ENCODE data around the gene JPH3. TPM values are rescaled to one million over a fixed set of nuclear protein-coding genes. Genes with fewer than 3 reads are reported as not detected.

The JPH3 gene
- total RNA-seq, 1 donor from 2014 or later = 0.29 TPM

DNA sequence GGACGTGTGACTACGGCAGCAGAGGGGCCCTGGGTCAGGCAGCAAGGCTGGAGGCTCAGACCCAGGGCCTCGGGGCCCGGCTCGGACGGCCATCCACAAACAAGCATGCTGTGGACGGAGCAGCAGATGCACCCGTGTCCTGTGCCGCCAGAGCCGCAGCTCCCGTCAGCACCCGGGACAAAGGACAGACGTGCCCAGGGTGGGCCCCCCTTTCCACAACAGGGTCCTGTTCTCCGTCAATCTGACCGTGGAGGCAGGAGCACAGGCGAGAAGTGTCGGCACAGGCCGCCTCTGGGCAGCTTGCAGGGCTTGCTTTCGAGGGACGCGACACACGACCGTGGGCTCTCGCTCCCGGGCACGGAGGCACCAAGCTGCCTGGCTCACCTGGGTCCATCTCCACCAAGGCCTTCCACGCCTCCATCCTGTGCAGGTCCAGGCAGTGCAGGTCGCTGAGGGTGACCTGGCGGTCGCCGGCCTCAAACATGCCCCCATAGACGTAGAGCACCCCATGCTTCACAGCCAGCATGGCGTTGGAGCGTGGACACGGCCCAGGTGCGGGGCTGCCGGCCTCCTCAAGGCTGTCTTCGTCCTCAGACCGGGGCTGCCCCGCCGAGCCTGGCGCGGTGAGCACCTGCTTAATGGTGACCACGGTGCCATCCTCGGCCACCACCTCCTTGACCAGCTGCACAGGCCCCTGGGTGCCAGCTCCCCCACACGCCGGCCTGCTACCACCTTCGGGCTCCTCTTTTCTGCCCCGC, 106.8 kb downstream of the JPH3 start:
- intact Hi-C loops (cut with DNase I) = no loop called here
- Histone ChIP-seq H3K4me1 (no peaks in the 10 kb centered on the region), H3K36me3 (peaks cover 44% of the 10 kb centered on the region), H3K27ac (no peak overlapping the region), H3K9me3 (no peaks in the 10 kb centered on the region), H3K4me3 (no peak overlapping the region), H3K27me3 (no peaks in the 10 kb centered on the region)
- TF ChIP-seq, protein P1, sequence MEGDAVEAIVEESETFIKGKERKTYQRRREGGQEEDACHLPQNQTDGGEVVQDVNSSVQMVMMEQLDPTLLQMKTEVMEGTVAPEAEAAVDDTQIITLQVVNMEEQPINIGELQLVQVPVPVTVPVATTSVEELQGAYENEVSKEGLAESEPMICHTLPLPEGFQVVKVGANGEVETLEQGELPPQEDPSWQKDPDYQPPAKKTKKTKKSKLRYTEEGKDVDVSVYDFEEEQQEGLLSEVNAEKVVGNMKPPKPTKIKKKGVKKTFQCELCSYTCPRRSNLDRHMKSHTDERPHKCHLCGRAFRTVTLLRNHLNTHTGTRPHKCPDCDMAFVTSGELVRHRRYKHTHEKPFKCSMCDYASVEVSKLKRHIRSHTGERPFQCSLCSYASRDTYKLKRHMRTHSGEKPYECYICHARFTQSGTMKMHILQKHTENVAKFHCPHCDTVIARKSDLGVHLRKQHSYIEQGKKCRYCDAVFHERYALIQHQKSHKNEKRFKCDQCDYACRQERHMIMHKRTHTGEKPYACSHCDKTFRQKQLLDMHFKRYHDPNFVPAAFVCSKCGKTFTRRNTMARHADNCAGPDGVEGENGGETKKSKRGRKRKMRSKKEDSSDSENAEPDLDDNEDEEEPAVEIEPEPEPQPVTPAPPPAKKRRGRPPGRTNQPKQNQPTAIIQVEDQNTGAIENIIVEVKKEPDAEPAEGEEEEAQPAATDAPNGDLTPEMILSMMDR (IDR thresholded peaks at IDR 0.05) = no peak
- ATAC-seq = no peak
- DNase-seq = no peak

DNA sequence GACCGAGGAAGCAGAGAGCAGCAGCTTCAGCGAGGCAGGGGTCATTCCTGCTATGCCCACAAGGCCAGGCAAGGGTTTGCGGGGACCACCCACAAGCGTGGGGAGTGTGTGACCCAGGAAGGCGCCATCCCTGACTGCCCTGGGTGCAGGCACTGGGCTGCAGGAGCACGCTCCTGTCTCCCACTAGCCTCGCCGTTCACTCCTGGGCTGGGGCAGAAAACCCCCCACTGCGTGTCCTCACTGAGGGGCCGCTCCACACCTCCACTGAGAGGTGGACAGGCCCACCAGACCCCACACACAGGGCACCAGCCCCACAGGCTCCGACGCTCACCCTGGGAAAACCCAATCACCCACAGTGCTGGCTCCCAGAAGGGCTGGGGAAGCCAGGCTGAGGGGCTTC, 107.4 kb downstream of the JPH3 start:
- ATAC-seq (no peak), DNase-seq (no peak)
- Histone ChIP-seq H3K4me3 (no peak overlapping the region), H3K9me3 (no peaks in the 10 kb centered on the region), H3K27ac (no peak overlapping the region), H3K27me3 (no peaks in the 10 kb centered on the region), H3K4me1 (no peaks in the 10 kb centered on the region), H3K36me3 (peaks cover 49% of the 10 kb centered on the region)
- intact Hi-C loops (cut with DNase I) = no loop called here
- TF ChIP-seq, protein P1 (IDR thresholded peaks at IDR 0.05) = no peak

DNA sequence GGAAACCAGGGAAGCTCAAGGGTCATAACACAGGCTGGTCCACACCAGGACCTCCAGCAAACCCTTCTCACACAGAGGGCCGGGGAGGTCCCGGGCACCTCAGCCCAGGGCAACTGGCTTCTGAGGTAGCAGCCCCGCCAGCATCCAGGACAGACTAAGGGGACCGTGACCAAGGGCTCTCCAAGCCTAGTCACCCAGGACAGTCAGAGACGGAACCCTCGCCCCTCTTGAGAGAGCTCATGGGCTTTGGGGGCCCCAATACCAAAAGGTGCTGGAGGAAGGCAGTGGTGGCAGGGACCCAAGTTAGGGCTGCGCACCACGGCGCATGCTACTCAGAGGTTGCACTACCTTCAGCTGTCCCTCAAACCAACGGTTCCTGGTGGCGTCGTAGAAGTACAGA, 108.6 kb downstream of the JPH3 start:
- no peaks in the 10 kb centered on the region for H3K27me3 ChIP-seq
- DNase-seq = no peak
- ATAC-seq = no peak
- H3K9me3 ChIP-seq = no peaks in the 10 kb centered on the region
- TF ChIP-seq, protein P1 (IDR thresholded peaks at IDR 0.05) = no peak
- intact Hi-C loops (cut with DNase I) = no loop called here
- H3K36me3 ChIP-seq = peaks cover 61% of the 10 kb centered on the region
- H3K27ac ChIP-seq = no peak overlapping the region
- H3K4me1 ChIP-seq = no peaks in the 10 kb centered on the region
- H3K4me3 ChIP-seq = no peak overlapping the region

DNA sequence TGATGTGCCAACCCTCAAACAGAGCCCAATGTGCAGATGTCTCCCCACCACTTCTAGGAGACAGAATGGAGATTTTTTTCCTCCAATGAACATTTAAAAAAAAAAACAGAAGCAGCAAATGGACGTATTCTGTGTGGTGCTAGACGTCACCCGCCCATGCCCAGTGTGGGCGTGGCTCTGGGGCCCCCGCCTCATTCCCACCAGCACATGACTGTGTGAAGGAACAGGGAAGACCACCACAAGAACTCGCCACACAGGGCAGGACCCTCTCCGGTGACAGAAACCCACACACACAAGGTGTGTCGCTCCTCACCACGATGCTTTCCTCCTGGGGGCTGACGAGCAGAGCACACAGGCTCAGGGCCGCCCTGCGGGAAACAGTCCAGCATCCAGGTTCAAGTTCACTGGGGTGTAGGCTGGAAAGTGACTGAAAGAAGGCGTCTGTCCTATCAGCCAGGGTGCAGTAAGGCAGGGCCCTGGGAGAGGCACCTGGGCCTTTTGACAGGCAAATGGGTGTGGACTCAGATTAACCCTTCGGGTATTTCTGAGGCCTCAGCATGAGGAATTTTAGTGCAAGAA, 110.0 kb downstream of the JPH3 start:
- TF ChIP-seq, protein P1 (IDR thresholded peaks at IDR 0.05) = no peak
- Histone ChIP-seq H3K9me3 (no peaks in the 10 kb centered on the region), H3K4me1 (no peaks in the 10 kb centered on the region), H3K27ac (no peak overlapping the region), H3K27me3 (no peaks in the 10 kb centered on the region), H3K36me3 (peaks cover 66% of the 10 kb centered on the region), H3K4me3 (no peak overlapping the region)
- no peak for ATAC-seq
- no peak for DNase-seq
- intact Hi-C loops (cut with DNase I) = no loop called here

DNA sequence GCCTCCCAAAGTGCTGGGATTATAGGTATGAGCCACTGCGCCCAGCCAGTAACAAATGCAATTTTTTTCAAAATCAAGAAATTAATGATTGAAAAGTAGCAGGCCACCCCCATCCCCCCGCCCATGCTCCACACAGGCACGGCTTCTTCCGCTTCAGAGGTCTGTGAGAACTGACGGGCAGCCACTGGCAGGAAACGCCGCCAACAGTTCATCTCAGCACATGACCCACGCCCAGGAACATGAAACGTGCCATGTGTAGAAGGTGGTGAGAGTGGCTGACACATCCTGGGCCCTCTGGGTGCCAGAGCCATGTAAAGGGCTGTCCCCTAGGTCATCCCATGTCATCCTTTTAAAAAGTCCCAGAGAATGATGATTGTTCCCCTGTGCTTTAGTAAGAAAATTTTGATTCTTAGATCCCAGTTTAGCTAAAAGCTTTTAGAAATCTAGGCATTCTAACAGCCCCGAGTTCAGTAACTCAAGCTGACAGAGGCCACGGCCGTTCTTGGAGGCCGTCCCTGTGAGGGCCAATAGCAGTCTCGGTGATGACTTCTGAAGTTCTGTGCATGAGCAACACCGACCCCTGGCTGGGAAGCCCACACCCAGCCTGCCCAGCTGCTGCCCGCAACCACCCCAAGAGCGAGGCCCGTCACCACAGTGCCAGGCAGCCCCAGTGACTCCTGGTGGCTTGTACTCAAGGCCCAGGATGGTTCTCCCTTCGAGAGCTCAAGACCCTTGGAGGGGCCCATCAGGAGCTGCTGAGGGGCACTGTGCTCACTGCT, 111.3 kb downstream of the JPH3 start:
- Histone ChIP-seq H3K27ac (no peak overlapping the region), H3K9me3 (no peaks in the 10 kb centered on the region), H3K4me1 (no peaks in the 10 kb centered on the region), H3K27me3 (no peaks in the 10 kb centered on the region), H3K4me3 (no peak overlapping the region), H3K36me3 (peaks cover 64% of the 10 kb centered on the region)
- TF ChIP-seq, protein P1 (IDR thresholded peaks at IDR 0.05) = no peak
- ATAC-seq (no peak), DNase-seq (no peak)
- intact Hi-C loops (cut with DNase I) = no loop called here
